Motor neuron (in vitro differentiated cells): ENCODE data around the gene SLN. TPM values are rescaled to one million over a fixed set of nuclear protein-coding genes. Genes with fewer than 3 reads are reported as not detected.
A peak's percentile ranks its signal among the peaks of the same experiment; 100 is the strongest.

Experiments
- ATAC-seq, 8 experiments: fragments of 200-7000 bp; cut with Tn5 transposase; replicated peaks in 6 of 8; 2 replicates each; pipeline ENCODE4 v1.8.0; 2021; ENCODE audit warnings: mild to moderate bottlenecking in 8 of 8, moderate library complexity in 8 of 8
- H3K27ac ChIP-seq, 2 donors: fragments of 250-450 bp; sonication (Bioruptor Pico); 2 replicates each; pipeline ENCODE4 v1.9.0; 2021; ENCODE audit warnings: antibody characterized with exemption in 2 of 2, mild to moderate bottlenecking in 2 of 2, moderate library complexity in 1 of 2
- H3K4me1 ChIP-seq, 2 donors: fragments of 250-450 bp; sonication (Bioruptor Pico); replicated peaks in 1 of 2; 2 replicates each; pipeline ENCODE4 v1.6.1; 2021; ENCODE audit warnings: antibody characterized with exemption in 2 of 2, mild to moderate bottlenecking in 2 of 2, moderate library complexity in 1 of 2
- H3K4me3 ChIP-seq, 5 donors: fragments of 250-450 bp; sonication (Bioruptor Pico); 2 replicates each; pipeline ENCODE4 v1.9.0; 2021; ENCODE audit warnings: antibody characterized with exemption in 5 of 5, mild to moderate bottlenecking in 5 of 5, moderate library complexity in 4 of 5
- WGBS, 10 experiments: fragments of 450-650 bp; shearing (Covaris generic); methylation state at CpG; one replicate each; pipeline ENCODE4 v1.0.0; 2022; 5-methylcytosine and 5-hydroxymethylcytosine counted together
- in situ Hi-C, 9 experiments: fragments of 400-800 bp; cut with MboI; loops; one replicate each; pipeline ENCODE4 v1.15.0; 2021; ENCODE audit warnings: low sequenced_read_pairs in 9 of 9, low pct_unique_long_range_greater_than_20kb in 2 of 9; ENCODE audit not compliant: unreplicated experiment in 9 of 9
- total RNA-seq, 8 experiments: library from RNA; unstranded; fragments of 300-600 nt; gene quantifications; 2 replicates each; pipeline versions ENCODE4 v1.2.3 to v1.2.4, GENCODE V29; 2022

Gene SLN
- total RNA-seq, 8 experiments from 2014 or later: 0.66 to 0.92 TPM; not detected in 6

DNA sequence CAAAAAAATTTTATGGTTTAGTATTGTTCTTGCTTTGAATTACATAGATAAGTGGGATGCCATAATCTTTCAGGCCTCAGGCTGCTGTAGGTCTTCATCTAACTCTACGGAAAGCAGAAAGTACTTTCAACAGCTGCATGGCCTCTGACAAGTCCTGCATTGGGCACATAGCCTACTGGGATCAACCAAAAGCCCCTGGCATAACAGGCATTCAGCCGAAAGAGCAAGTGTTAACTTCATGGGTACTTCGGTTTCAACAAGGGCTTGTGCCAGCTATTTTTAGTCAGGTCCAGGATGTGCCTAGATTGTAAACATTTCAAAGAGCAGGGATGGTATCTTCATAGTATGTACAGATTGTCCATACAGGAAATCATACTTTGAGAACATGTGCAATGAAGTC, 3.1 kb downstream of the SLN start:
- WGBS, 10 experiments: 83 to 100% (median 87%) methylated on average over 1 to 3 of the region's 3 CpGs; no CpG with 5 or more reads in 4 of the 10 experiments
- Histone ChIP-seq H3K4me1 (peaks cover 13 to 22% of the 10 kb centered on the region in 2 donors), H3K4me3 (no peak overlapping the region), H3K27ac (no peak overlapping the region)
- no peak for ATAC-seq
- in situ Hi-C loops: no loop called here

DNA sequence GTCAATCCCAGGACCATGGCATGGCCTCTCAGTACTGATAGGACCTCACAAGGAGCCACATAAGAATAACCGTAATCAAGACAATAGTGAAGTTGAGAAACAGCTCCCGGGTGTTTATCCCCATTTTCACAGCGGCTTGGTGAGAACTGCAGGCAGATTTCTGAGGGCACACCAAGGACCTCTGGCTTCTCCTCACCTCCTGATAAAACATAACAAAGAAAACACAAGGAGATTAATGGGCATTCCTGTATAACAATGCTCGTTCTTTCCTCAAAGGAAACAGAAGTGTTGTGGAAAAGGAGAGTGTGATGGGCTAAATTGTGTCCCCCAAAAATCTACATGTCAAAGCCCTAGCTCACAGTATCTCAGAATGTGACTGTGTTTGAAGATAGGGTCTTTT, 4.0 kb downstream of the SLN start:
- ATAC-seq: no peak
- Histone ChIP-seq H3K27ac (no peak overlapping the region), H3K4me3 (no peak overlapping the region), H3K4me1 (peaks cover 13 to 17% of the 10 kb centered on the region in 2 donors)
- WGBS, 10 experiments: 20 to 100% (median 40%) methylated on average over 1 to 4 of the region's 4 CpGs; no CpG with 5 or more reads in 2 of the 10 experiments
- in situ Hi-C loops: no loop called here

DNA sequence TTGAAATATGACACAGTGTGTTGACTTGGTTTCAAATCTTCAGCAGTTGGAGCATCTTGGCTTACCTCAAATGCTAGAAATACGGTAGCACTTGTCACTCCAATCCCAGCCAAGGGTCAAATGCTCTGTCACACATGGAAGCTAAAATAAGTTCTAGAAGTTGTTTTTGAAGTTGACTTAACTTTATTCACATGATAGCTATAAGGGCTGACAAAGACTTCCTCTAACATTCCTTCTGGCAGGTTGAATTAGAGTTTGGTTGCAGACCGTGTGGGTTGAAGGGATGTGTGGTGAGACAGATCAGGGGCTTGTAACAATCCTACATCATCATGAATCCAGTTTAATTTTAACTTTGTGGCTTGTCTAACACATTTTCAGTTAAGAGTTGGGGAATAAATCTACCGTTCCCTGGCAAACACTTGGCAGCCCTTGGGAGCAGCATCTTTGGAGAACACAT, 4.6 kb downstream of the SLN start:
- no peak for ATAC-seq
- Histone ChIP-seq H3K4me1 (peaks cover 12 to 13% of the 10 kb centered on the region in 2 donors), H3K27ac (no peak overlapping the region), H3K4me3 (no peak overlapping the region)
- in situ Hi-C loops: no loop called here
- WGBS, 10 experiments: 43 to 92% (median 81%) methylated on average over 1 to 3 of the region's 3 CpGs; no CpG with 5 or more reads in 3 of the 10 experiments

DNA sequence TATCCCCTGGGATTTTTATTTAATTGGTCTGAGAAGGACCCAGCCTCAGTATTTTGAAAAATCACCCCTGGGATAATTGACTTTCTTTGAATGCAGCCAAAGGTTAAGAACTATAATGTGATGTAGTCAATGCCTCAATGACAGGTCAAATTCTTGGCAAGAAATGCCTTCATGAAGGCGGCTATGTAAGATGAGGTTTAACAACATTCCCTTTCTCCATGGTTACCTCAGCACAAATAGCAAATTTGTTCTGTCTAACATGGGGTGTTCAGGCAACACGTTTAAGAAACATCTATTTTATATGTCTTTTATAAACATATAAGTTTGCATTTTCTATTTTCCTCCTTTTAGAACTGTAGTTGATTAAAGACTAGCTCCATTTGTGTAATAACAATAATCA, 5.3 kb downstream of the SLN start:
- 20 to 91% (median 51%) methylated on average over 1 to 2 of the region's 2 CpGs; no CpG with 5 or more reads in 1 of the 10 experiments for WGBS, 10 experiments
- H3K4me1 ChIP-seq: peaks cover 12 to 13% of the 10 kb centered on the region in 2 donors
- H3K27ac ChIP-seq: no peak overlapping the region
- ATAC-seq: peak in 1 of 8 experiments; percentile 54
- in situ Hi-C loops: no loop called here
- no peak overlapping the region for H3K4me3 ChIP-seq

DNA sequence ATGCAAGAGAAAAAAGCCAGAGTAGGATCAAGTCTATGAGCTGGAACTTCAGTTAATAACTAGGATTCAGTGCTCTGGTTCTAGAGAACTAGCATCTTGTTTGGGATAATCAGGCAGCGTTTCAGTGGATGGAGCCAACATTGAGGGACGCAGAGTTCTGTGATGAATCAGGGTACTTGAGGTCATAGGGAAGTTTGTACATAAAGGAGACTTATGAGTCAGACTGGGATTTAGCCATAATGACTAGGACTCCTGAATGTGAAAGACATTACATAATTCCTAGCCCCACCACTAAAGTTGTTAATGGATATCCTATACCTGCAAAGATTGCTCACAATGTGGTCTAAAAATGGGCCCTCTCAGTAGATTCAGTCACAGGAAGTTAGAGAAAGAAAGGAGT, 6.8 kb downstream of the SLN start:
- peak in 2 of 8 experiments; percentile 86 for ATAC-seq

DNA sequence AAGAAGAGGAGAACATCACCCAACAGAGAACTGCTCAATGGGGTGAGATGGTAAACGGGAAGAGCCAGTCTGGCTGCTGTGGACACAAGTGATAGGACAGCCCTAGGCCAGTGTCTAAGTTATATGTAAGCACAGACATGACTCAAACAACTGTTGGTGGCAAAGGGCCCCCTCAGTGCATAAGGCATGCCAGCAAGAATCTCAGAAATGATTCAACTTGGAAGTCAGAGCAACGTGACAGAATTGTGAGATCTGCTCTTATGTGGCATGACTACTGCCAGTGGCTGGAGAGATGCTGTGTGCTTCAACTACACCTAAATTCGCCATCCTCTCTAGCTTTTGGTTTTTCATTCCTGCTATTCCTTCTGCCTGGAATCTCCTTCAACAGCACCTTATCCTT, 7.4 kb downstream of the SLN start:
- no peak overlapping the region for H3K27ac ChIP-seq
- WGBS, 10 experiments: 8 to 100% (median 68%) methylated on average over 1 to 3 of the region's 3 CpGs; no CpG with 5 or more reads in 2 of the 10 experiments
- in situ Hi-C loops: no loop called here
- H3K4me3 ChIP-seq: no peak overlapping the region
- peak in 1 of 8 experiments; percentile 19 for ATAC-seq
- peaks cover 12 to 13% of the 10 kb centered on the region in 2 donors for H3K4me1 ChIP-seq

More for the DNA sequence above, 6.8 kb downstream of the SLN start:
- Histone ChIP-seq H3K27ac (no peak overlapping the region), H3K4me1 (peaks cover 12 to 13% of the 10 kb centered on the region in 2 donors), H3K4me3 (no peak overlapping the region)
- in situ Hi-C loops: no loop called here
- 0 to 100% (median 93%) methylated on average over 1 to 2 of the region's 2 CpGs; no CpG with 5 or more reads in 3 of the 10 experiments for WGBS, 10 experiments

DNA sequence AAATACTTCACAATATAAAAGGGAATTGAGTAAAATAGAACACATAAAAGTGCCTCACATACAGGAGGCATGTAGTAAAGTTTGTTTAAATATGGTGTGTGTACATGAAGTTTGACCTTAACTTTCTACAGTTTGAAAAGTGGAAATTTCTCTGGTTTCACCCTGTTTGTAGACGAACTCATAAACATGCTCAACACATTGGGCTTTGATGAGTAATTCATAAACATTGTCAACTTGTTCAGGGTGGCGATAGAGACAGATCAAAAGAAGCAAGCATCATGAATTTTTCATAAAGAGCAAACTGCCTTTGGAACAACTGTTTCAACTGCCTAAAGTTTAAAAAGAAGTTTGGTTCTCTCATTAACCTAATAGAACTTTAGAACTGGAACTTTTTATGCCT, 9.1 kb downstream of the SLN start:
- no peak overlapping the region for H3K4me3 ChIP-seq
- peak in 2 of 8 experiments; percentile 56 to 57 for ATAC-seq
- H3K27ac ChIP-seq: no peak overlapping the region
- in situ Hi-C loops: no loop called here
- 0 to 100% (median 72%) methylated on average over 1 to 2 of the region's 2 CpGs for WGBS, 10 experiments
- H3K4me1 ChIP-seq: peaks cover 10 to 13% of the 10 kb centered on the region in 2 donors

DNA sequence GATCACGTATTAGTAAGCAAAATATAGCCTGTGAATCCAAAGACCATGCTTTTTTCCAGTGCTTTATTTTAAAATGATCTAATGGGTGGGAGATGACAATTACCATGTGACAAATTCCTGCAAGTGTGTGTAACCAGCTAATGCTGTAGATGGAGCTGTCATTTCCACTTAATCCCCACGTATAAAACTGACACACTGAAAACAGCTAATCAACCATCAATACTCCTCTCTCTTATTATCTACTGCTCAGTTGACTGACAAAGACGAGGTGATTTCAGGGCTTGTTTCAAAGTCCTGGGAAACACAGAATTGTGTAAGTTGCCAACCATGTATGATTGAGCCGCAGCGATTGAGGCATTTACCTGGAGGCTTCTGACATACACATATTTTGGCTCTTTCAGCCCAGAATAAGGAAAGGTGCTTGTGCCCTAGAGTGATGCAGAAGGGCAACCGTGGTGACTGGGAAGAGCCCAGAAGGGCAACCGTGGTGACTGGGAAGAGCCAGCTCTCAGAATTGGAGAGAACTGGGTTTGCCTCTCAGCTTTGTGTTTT, 9.7 kb downstream of the SLN start:
- peak in 1 of 8 experiments; percentile 17 for ATAC-seq
- in situ Hi-C loops: no loop called here
- H3K27ac ChIP-seq: no peak overlapping the region
- 18 to 100% (median 84%) methylated on average over 1 to 7 of the region's 7 CpGs for WGBS, 10 experiments
- peaks cover 10 to 13% of the 10 kb centered on the region in 2 donors for H3K4me1 ChIP-seq
- H3K4me3 ChIP-seq: no peak overlapping the region

DNA sequence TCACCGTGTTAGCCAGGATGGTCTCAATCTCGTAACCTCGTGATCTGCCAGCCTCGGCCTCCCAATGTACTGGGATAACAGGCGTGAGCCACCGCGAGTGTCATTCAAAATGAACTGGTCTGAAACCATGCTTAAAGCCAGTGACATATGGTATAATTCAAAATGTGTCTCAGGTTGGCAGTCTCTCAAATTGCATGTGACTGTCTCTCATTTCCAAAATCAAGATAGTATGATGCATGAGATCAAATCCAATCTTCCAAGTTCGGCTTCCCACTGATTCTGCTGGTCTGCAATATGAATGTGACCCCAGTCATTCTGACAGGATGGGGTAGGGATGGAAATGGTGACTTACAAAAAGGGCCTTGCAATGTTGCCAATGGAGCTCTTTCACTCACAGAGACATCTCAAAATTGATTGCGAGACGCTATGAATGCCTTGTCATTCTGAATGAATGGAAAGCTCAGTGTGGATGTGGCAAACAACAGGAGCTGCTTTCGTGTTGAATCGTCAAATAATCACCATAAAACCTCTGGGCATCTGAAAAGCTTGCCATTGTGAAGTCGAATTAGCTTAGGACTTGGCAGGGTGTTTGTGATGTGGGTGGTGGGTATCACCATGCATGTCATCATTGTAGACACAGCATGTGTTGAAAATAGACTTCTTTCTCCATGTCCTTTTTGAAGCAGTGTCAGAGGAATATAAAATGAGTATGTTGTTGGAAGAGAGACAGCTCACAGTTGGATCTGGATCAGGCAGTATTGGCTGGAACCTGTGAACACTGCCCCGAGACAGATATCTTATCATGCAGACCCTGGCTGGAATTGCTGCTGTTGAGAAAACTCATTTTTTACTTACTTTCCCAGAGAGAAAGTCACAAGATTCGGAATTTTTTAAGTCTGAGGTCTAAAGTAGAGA, 12.2 kb downstream of the SLN start:
- in situ Hi-C loops: loop anchor here in 5 of 9 experiments (10.0 to 25.0 kb wide), 2 partner anchors 112 to 125 kb away; partner anchors contain the start of gene ELMOD1 (in 3 of the 5)
- peak in 2 of 8 experiments; percentile 15 to 56 for ATAC-seq
- Histone ChIP-seq H3K27ac (no peak overlapping the region), H3K4me3 (no peak overlapping the region), H3K4me1 (no peaks in the 10 kb centered on the region)
- 45 to 97% (median 67%) methylated on average over 3 to 15 of the region's 15 CpGs for WGBS, 10 experiments

DNA sequence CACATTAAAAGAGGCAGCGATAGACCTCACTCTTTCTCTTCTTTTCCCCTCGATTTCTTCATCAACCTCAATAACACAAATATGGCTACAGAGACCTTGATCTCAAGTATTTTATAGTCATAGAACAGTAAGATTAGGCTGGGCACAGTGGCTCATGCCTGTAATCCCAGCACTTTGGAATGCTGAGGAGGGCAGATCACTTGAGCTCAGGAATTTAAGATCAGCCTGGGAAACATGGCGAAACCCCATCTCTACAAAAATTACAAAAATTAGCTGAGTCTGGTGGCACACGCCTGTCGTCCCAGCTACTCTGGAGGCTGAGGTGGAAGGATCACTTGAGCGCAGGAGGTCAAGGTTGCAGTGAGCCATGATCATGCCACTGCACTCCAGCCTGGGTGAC, 14.6 kb downstream of the SLN start:
- Histone ChIP-seq H3K4me1 (no peaks in the 10 kb centered on the region), H3K4me3 (no peak overlapping the region), H3K27ac (no peak overlapping the region)
- in situ Hi-C loops: loop anchor here in 5 of 9 experiments (10.0 to 25.0 kb wide), 2 partner anchors 110 to 122 kb away; partner anchors contain the start of gene ELMOD1 (in 3 of the 5)
- 66 to 100% (median 93%) methylated on average over 1 to 3 of the region's 6 CpGs; no CpG with 5 or more reads in 1 of the 10 experiments for WGBS, 10 experiments
- ATAC-seq: no peak

DNA sequence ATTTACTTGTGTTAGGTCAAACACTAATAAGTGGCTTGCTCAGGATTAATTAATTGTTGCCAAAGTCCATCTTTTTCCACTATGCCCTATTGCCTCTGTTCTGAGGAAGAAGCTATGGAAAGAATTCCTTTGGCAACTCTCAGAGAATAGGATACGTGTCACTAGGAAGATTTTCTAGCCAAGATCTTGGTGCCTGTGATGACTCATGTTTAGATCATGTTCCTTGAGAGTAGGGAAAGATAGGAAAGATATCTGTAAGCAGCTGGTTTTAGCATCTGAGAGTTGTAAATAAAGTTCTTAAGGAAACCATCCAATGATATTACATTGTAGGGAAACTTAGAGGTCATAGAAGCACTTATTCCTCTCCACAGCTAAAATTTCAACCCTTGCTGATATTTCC, 15.7 kb downstream of the SLN start:
- no peaks in the 10 kb centered on the region for H3K4me1 ChIP-seq
- ATAC-seq: peak in 3 of 8 experiments; percentile 22 to 88 (median 88)
- no peak overlapping the region for H3K4me3 ChIP-seq
- in situ Hi-C loops: loop anchor here in 5 of 9 experiments (10.0 to 25.0 kb wide), 2 partner anchors 109 to 121 kb away; partner anchors contain the start of gene ELMOD1 (in 3 of the 5)
- H3K27ac ChIP-seq: no peak overlapping the region
- WGBS, 10 experiments: 0 to 78% (median 27%) methylated on average over 1 of the region's 1 CpG; no CpG with 5 or more reads in 2 of the 10 experiments

DNA sequence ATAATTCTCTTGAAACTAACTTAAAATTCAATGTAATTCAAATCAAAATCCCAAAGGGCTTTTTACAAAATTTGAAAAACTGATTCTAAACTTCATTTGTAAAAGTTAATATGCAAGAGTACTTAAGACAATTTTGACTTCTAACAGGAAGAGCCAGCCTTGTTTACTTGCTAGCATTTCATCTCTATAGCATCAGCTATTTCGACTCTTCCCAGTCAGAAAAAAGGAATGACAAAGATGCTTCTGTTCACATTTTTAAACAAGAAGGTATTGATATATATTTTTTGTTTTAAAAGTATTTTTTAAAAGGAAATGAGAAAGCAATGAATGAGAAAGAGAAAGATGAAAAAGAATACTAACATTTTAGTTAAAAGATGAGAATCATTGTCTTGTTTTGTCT, 16.4 kb downstream of the SLN start:
- no peak overlapping the region for H3K27ac ChIP-seq
- WGBS, 10 experiments: 7 to 100% (median 85%) methylated on average over 1 of the region's 1 CpG; no CpG with 5 or more reads in 1 of the 10 experiments

More for the DNA sequence above, 16.4 kb downstream of the SLN start:
- Histone ChIP-seq H3K4me1 (no peaks in the 10 kb centered on the region), H3K4me3 (no peak overlapping the region)
- in situ Hi-C loops: loop anchor here in 5 of 9 experiments (10.0 to 25.0 kb wide), 2 partner anchors 108 to 121 kb away; partner anchors contain the start of gene ELMOD1 (in 3 of the 5)
- no peak for ATAC-seq
